Endothelial cell of umbilical vein (primary cell): ENCODE results near the gene ATP9B. TPM values are rescaled to one million over a fixed set of nuclear protein-coding genes. Genes with fewer than 3 reads are reported as not detected.

Source experiments
- BruUV-seq: library from RNA; stranded (reverse); fragments of 400-500 nt; replicated peaks from 2 replicates; lab custom pipeline; 2021; lab: Mats Ljungman, UMichigan
- CTCF ChIA-PET: fragments of 300-600, 350-600 bp; sonication (Branson Sonifier 250); formaldehyde crosslinking; loops from one replicate; lab custom pipeline; 2021; ENCODE audit warnings: antibody characterized with exemption, inconsistent platforms; lab: Charles Lee
- POLR2A ChIA-PET: fragments of 300-600, 350-600 bp; sonication (Branson Sonifier 250); formaldehyde crosslinking; loops from one replicate; lab custom pipeline; 2021; ENCODE audit warnings: antibody characterized with exemption, inconsistent platforms; lab: Charles Lee
- DNase-seq: peaks from one replicate; pipeline ENCODE4 v3.0.0-alpha.2; 2011; ENCODE audit warnings: low read depth, low spot score
- FAIRE-seq: peaks from 2 replicates; lab custom pipeline; 2011; peaks lifted over from hg19 to GRCh38; lab: Jason Lieb, UNC
- H2AFZ ChIP-seq: 2 replicates; pipeline ENCODE4 v1.6.0; 2012; ENCODE audit warnings: low read depth, low read length, control low read depth, inconsistent platforms
- H3K27ac ChIP-seq: 2 replicates; pipeline ENCODE4 v1.5.1; 2011; ENCODE audit warnings: low read depth, mild to moderate bottlenecking, control low read depth, low read length, moderate library complexity; ENCODE audit not compliant: insufficient read depth
- H3K27me3 ChIP-seq, 2 experiments: 2 replicates each; pipeline versions ENCODE4 v1.6.0 to v1.6.1; 2011; ENCODE audit warnings: low read length in 2 of 2, mixed read lengths in 1 of 2; ENCODE audit not compliant: control insufficient read depth in 2 of 2, insufficient read depth in 2 of 2
- H3K36me3 ChIP-seq, 2 experiments: 2 replicates in 1 of 2; 3 replicates in 1 of 2; pipeline ENCODE4 v1.5.1; 2011; ENCODE audit warnings: low read length in 2 of 2, mild to moderate bottlenecking in 1 of 2, moderate library complexity in 1 of 2; ENCODE audit not compliant: control insufficient read depth in 2 of 2, insufficient read depth in 2 of 2; ENCODE audit errors: extremely low read depth in 1 of 2
- H3K4me1 ChIP-seq: 3 replicates; pipeline ENCODE4 v1.5.1; 2011; ENCODE audit warnings: mild to moderate bottlenecking, low read length; ENCODE audit not compliant: control insufficient read depth, insufficient read depth; ENCODE audit errors: extremely low read depth
- H3K4me2 ChIP-seq: 2 replicates; pipeline ENCODE4 v1.6.1; 2011; ENCODE audit warnings: low read length, control low read depth, mixed read lengths; ENCODE audit not compliant: insufficient read depth
- H3K4me3 ChIP-seq, 3 experiments: fragments of 200-600 bp in 1 of 3; sonication (generic), shearing (Covaris generic) in 1 of 3; replicated peaks in 1 of 3; 2 replicates each; pipeline ENCODE4 v1.5.1; 2011 to 2016; ENCODE audit warnings: control low read depth in 3 of 3, low read length in 3 of 3, mild to moderate bottlenecking in 2 of 3, inconsistent platforms in 1 of 3, low read depth in 1 of 3, moderate library complexity in 1 of 3; ENCODE audit not compliant: insufficient read depth in 1 of 3
- H3K79me2 ChIP-seq: 2 replicates; pipeline ENCODE4 v1.6.0; 2012; ENCODE audit warnings: low read length, inconsistent platforms; ENCODE audit not compliant: control insufficient read depth, insufficient read depth
- H3K9ac ChIP-seq: replicated peaks from 2 replicates; pipeline ENCODE3; 2011; ENCODE audit warnings: low read length, control low read depth; ENCODE audit not compliant: insufficient read depth; ENCODE audit errors: extremely low read depth
- H3K9me1 ChIP-seq: replicated peaks from 3 replicates; pipeline ENCODE4 v1.6.0; 2011; ENCODE audit warnings: mild to moderate bottlenecking, low read length; ENCODE audit not compliant: control insufficient read depth, insufficient read depth; ENCODE audit errors: extremely low read depth
- H3K9me3 ChIP-seq: replicated peaks from 2 replicates; pipeline ENCODE4 v1.5.1; 2012; ENCODE audit warnings: low read length, inconsistent platforms; ENCODE audit not compliant: control insufficient read depth, insufficient read depth
- H4K20me1 ChIP-seq: replicated peaks from 2 replicates; pipeline ENCODE3; 2011; ENCODE audit warnings: mild to moderate bottlenecking, low read length; ENCODE audit not compliant: control insufficient read depth, insufficient read depth; ENCODE audit errors: extremely low read depth
- EZH2 ChIP-seq: IDR thresholded peaks from 2 replicates; pipeline ENCODE4 v1.6.1; 2012; ENCODE audit warnings: borderline replicate concordance, low read depth, mild to moderate bottlenecking, moderate library complexity, low read length, inconsistent platforms; ENCODE audit not compliant: severe bottlenecking
- JUN ChIP-seq: IDR thresholded peaks from 2 replicates; pipeline ENCODE4 v1.6.1; 2011; ENCODE audit warnings: borderline replicate concordance, low read depth; ENCODE audit not compliant: insufficient read length, insufficient read depth
- MYC ChIP-seq: IDR thresholded peaks from one replicate; pipeline ENCODE4 v1.6.1; 2011; ENCODE audit warnings: mild to moderate bottlenecking, low read depth, low read length
- POLR2A ChIP-seq: IDR thresholded peaks from 2 replicates; pipeline ENCODE4 v1.6.1; 2012; ENCODE audit warnings: low read depth, mild to moderate bottlenecking, control low read depth, low read length
- POLR2AphosphoS5 ChIP-seq: IDR thresholded peaks from 2 replicates; pipeline ENCODE4 v1.6.1; 2012; ENCODE audit warnings: low read depth, mild to moderate bottlenecking, control low read depth, low read length, moderate library complexity; ENCODE audit not compliant: insufficient read depth
- dilution Hi-C: fragments of 300-500 bp; cut with MboI; formaldehyde crosslinking; loops from one replicate; pipeline ENCODE4 v1.15.0; 2019; ENCODE audit warnings: low sequenced_read_pairs; ENCODE audit not compliant: extremely low pct_ligation_motif_present
- intact Hi-C: fragments of 100-400 bp; cut with micrococcal nuclease; formaldehyde crosslinking; loops from one replicate; pipeline ENCODE4 v1.10.0; 2022
- polyA plus RNA-seq, 4 experiments: library from polyadenylated mRNA; depleted of rRNA in 3 of 4; stranded (reverse) in 3 of 4; unstranded in 1 of 4; fragments of >200 nt; gene quantifications; 2 replicates each; pipeline versions ENCODE4 v1.2.1 to v1.2.3, GENCODE V29; 2011 to 2012; ENCODE audit warnings: missing spikeins in 1 of 4
- total RNA-seq: library from RNA; stranded (reverse); gene quantifications from 2 replicates; pipeline ENCODE4 v1.2.3, GENCODE V29; 2021
- TF ChIP-seq, protein P1 (sequence below), 2 donors: IDR thresholded peaks; 1 replicate in 1 of 2; 2 replicates in 1 of 2; pipeline ENCODE4 v1.5.1; 2011; ENCODE audit warnings: low read length in 2 of 2, mild to moderate bottlenecking in 2 of 2, moderate library complexity in 2 of 2, control low read depth in 1 of 2, inconsistent platforms in 1 of 2, low read depth in 1 of 2; ENCODE audit not compliant: insufficient read depth in 1 of 2; ENCODE audit errors: extremely low read depth in 1 of 2
- TF ChIP-seq, protein P2 (sequence below): IDR thresholded peaks from 2 replicates; pipeline ENCODE4 v1.6.1; 2011; ENCODE audit not compliant: insufficient read depth, insufficient read length

Gene ATP9B
- total and polyA plus RNA-seq, 2 donors (not counting 3 experiments of a cell fraction or from before 2014, with no cell fraction given): 14.6 to 18.2 TPM

GRCh38 chr18:79317703-79318102 lies 248.5 kb downstream of the ATP9B start:
- no peaks in the 10 kb centered on the region for H3K9me3 ChIP-seq
- no peaks in the 10 kb centered on the region for H3K4me1 ChIP-seq
- intact Hi-C loops: no loop called here
- no peaks in the 10 kb centered on the region for H3K27me3 ChIP-seq
- H3K27ac ChIP-seq: no peak overlapping the region
- TF ChIP-seq, protein P1, sequence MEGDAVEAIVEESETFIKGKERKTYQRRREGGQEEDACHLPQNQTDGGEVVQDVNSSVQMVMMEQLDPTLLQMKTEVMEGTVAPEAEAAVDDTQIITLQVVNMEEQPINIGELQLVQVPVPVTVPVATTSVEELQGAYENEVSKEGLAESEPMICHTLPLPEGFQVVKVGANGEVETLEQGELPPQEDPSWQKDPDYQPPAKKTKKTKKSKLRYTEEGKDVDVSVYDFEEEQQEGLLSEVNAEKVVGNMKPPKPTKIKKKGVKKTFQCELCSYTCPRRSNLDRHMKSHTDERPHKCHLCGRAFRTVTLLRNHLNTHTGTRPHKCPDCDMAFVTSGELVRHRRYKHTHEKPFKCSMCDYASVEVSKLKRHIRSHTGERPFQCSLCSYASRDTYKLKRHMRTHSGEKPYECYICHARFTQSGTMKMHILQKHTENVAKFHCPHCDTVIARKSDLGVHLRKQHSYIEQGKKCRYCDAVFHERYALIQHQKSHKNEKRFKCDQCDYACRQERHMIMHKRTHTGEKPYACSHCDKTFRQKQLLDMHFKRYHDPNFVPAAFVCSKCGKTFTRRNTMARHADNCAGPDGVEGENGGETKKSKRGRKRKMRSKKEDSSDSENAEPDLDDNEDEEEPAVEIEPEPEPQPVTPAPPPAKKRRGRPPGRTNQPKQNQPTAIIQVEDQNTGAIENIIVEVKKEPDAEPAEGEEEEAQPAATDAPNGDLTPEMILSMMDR (IDR thresholded peaks at IDR 0.05; ENCODE audit: extremely low read depth in 1 of 2, insufficient read depth in 1 of 2, low read depth in 1 of 2, low read length in 2 of 2): no peak
- TF ChIP-seq EZH2 (no peak), JUN (no peak), MYC (no peak), POLR2AphosphoS5 (no peak), POLR2A (no peak)
- TF ChIP-seq, protein P2, sequence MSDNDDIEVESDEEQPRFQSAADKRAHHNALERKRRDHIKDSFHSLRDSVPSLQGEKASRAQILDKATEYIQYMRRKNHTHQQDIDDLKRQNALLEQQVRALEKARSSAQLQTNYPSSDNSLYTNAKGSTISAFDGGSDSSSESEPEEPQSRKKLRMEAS: no peak
- H3K9me1 ChIP-seq: no peaks in the 10 kb centered on the region
- no peaks in the 10 kb centered on the region for H4K20me1 ChIP-seq
- no peaks in the 10 kb centered on the region for H3K79me2 ChIP-seq
- H3K9ac ChIP-seq: no peak overlapping the region
- H2AFZ ChIP-seq: no peak overlapping the region
- dilution Hi-C loops: no loop called here
- no TSS peak for BruUV-seq
- no peak for DNase-seq
- no peak overlapping the region for H3K4me2 ChIP-seq
- ChIA-PET CTCF (no interaction called here), POLR2A (no interaction called here)
- no peaks in the 10 kb centered on the region for H3K36me3 ChIP-seq
- no peak overlapping the region for H3K4me3 ChIP-seq
- FAIRE-seq: no peak
